ENCODE measurements around the gene RNASE12. TPM values are rescaled to one million over a fixed set of nuclear protein-coding genes. Genes with fewer than 3 reads are reported as not detected.
A peak's percentile ranks its signal among the peaks of the same experiment; 100 is the strongest.

The RNASE12 gene, protein sequence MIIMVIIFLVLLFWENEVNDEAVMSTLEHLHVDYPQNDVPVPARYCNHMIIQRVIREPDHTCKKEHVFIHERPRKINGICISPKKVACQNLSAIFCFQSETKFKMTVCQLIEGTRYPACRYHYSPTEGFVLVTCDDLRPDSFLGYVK
- total RNA-seq = not detected in 2 replicates
- polyA plus RNA-seq = not detected in 2 replicates

DNA sequence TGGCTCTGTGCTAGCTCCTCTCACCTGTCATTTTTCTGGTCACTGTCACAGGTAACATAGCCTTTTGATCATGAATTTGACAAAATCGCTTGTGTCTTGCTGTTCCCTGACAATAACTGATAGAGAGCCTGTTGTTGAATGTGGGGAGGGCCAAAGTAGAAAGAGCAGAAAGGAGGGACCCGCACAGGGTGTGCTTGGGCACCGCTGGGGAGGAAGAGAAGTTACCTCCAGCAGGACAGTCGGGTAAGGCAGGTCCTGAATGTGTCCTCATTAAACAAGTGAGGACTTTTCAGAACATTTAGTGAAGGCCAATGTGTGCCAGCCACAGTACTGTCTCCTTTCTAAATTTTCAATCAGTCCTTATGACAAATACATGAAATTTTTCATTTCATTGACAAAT lies at the start of gene RNASE12:
RNASE12 (minus strand) TSS at position 142 of the 400 bp plus-strand sequence. CDS start 653 bp downstream, outside the sequence.
- no peaks in the 10 kb centered on the region for H3K27me3 ChIP-seq
- TF ChIP-seq, protein P1, sequence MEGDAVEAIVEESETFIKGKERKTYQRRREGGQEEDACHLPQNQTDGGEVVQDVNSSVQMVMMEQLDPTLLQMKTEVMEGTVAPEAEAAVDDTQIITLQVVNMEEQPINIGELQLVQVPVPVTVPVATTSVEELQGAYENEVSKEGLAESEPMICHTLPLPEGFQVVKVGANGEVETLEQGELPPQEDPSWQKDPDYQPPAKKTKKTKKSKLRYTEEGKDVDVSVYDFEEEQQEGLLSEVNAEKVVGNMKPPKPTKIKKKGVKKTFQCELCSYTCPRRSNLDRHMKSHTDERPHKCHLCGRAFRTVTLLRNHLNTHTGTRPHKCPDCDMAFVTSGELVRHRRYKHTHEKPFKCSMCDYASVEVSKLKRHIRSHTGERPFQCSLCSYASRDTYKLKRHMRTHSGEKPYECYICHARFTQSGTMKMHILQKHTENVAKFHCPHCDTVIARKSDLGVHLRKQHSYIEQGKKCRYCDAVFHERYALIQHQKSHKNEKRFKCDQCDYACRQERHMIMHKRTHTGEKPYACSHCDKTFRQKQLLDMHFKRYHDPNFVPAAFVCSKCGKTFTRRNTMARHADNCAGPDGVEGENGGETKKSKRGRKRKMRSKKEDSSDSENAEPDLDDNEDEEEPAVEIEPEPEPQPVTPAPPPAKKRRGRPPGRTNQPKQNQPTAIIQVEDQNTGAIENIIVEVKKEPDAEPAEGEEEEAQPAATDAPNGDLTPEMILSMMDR (IDR thresholded peaks at IDR 0.05; ENCODE audit: low read depth, low read length) = no peak
- H3K9me3 ChIP-seq (ENCODE audit: low read depth) = no peaks in the 10 kb centered on the region
- DNase-seq (ENCODE audit: low read depth in 1 of 2, low spot score in 1 of 2) = no peak
- no peak within 1 kb of the TSS for H3K27ac ChIP-seq
- H3K4me3 ChIP-seq = no peak within 1 kb of the TSS
- H3K36me3 ChIP-seq = no peaks in the 10 kb centered on the region
- H3K4me1 ChIP-seq (ENCODE audit: low read depth) = no peaks in the 10 kb centered on the region

DNA sequence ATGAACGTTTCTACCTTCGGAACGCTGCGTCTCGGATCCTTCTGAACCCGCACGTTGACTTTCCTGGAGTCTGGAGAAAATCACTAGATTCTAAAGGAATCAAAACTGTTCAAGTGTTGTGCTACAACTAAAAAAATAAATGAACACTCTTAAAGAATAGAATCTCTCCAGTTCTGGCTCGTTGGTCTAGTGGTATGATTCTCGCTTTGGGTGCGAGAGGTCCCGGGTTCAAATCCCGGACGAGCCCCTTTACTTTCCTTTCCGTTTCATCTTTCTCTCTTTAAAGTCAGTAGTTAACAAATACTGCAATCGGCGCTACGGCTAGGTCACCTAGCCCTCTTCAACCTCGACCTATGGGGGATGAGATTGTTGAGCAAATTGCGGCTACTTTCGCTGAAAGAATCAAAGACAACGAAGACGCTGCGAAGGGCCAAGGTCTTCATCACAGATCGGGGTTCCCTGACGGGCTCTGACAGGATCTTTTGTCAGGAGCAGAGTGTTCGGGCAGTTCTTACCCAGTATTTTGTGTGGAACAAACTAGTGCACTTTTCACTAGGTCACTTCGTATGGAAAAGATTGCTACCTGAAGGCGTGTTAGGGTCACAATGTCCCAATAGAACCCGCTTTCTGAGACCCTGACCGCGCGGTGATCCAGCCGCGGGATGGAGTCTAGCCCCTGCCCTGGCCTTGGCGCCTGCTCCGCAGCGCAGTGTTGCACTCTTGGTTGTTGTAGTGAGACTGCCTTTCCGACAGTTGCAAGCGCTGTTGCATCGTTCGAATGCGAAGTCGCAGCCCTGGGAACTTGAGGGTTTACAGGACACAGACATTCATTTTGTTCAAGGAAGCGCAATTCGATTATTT lies 41.9 kb upstream of the RNASE12 start:
- H3K4me1 ChIP-seq (ENCODE audit: low read depth) = no peaks in the 10 kb centered on the region
- H3K27ac ChIP-seq = no peak overlapping the region
- no peaks in the 10 kb centered on the region for H3K9me3 ChIP-seq (ENCODE audit: low read depth)
- H3K27me3 ChIP-seq = peaks cover 41% of the 10 kb centered on the region
- H3K36me3 ChIP-seq = no peaks in the 10 kb centered on the region
- TF ChIP-seq, protein P1 (IDR thresholded peaks at IDR 0.05; ENCODE audit: low read depth, low read length) = no peak
- DNase-seq (ENCODE audit: low read depth in 1 of 2, low spot score in 1 of 2) = peak; percentile 55 to 76
- peak overlapping the region; percentile 43 for H3K4me3 ChIP-seq

DNA sequence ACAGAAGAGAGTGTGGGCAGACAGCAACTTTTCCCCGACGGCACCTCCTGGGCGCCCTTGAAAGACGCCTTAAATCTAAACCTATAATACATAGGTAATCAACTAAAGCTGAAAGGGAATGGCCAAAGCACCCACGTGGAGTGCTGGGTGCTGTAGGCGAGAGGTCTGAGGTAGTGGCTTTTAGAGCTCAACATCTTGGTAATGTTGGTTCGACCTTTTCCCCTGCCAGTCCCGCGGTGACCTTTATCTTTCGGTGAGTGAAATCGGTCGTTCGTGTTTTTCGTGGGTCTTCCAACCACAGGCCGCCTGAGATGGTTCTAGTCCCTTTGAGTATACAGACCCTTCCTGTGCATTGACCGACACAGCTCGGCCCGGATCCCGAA lies 41.3 kb upstream of the RNASE12 start:
- Histone ChIP-seq H3K4me3 (peak overlapping the region; percentile 43), H3K4me1 (ENCODE audit: low read depth) (no peaks in the 10 kb centered on the region), H3K27ac (no peak overlapping the region), H3K36me3 (no peaks in the 10 kb centered on the region), H3K27me3 (peaks cover 46% of the 10 kb centered on the region), H3K9me3 (ENCODE audit: low read depth) (no peaks in the 10 kb centered on the region)
- TF ChIP-seq, protein P1 (IDR thresholded peaks at IDR 0.05; ENCODE audit: low read depth, low read length) = no peak
- DNase-seq (ENCODE audit: low read depth in 1 of 2, low spot score in 1 of 2) = no peak

DNA sequence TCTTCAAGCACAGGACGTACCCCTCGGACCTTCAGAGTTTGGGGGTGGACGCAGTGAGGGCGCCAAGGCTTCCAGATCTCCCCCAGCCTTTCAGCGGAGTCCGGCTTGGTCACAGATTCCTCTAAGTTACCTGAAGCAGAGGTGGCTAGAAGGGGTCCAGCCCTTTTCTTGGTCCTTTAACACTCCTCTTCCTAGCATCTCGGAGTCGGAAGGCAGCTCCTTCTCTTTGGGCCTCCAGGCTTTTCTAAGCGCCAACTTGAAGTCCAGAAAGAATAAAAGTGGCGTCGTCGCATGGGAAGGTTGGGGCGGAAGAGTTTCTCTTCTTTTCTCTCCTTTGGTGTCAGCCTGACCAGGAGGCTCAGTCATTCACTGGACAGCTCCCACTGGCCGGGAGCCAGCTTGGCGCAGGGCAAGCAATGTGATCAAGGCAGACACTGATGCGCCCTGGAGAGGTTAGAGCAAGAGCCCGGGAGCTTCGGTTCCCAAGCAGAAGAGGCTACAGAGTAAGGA lies 40.8 kb upstream of the RNASE12 start:
- Histone ChIP-seq H3K27ac (no peak overlapping the region), H3K27me3 (peaks cover 46% of the 10 kb centered on the region), H3K4me1 (ENCODE audit: low read depth) (no peaks in the 10 kb centered on the region), H3K4me3 (peak overlapping the region; percentile 43), H3K9me3 (ENCODE audit: low read depth) (no peaks in the 10 kb centered on the region), H3K36me3 (no peaks in the 10 kb centered on the region)
- TF ChIP-seq, protein P1 (IDR thresholded peaks at IDR 0.05; ENCODE audit: low read depth, low read length) = no peak
- peak; percentile 80 for DNase-seq (ENCODE audit: low read depth in 1 of 2, low spot score in 1 of 2)

DNA sequence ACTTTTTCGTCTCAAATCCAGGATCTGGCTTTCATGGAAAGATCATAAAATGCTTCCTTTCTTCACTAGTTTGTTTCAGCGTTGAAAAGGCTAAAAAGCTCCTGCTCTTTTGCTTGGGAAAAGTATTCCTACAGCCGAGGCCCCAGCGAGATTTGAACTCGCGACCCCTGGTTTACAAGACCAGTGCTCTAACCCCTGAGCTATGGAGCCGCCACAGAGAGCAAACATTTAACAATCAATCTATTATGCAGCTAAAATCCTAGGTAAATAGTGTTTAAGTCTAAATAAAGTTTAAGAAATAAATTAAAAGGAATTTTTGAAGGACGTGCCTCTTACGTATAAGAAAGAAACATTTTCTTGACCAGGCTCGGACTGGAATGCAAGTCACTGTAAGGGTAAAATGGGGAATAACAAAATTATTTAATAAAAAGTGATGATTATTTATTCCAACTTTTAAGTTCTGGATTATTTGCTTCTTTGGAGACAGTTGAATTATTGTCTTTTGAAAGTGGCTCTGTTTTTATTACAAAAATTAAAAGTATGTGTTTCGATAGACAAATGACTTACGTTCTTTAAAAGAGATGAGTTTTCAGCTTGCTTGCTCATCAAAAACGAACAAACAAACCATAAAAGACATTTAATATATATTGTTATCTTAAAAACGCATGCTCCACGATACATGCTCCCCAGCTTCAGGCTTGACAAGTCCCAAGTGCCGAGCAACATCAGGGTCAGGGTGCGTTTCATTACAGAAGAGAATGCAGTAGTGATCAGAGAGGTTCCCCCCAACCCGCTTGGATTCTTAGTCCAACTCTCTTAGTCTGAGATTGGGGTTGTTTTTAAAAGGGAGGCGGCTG lies 40.1 kb upstream of the RNASE12 start:
- TF ChIP-seq, protein P1 (IDR thresholded peaks at IDR 0.05; ENCODE audit: low read depth, low read length) = no peak
- Histone ChIP-seq H3K27me3 (peaks cover 52% of the 10 kb centered on the region), H3K4me3 (peak overlapping the region; percentile 43), H3K4me1 (ENCODE audit: low read depth) (no peaks in the 10 kb centered on the region), H3K36me3 (no peaks in the 10 kb centered on the region), H3K9me3 (ENCODE audit: low read depth) (no peaks in the 10 kb centered on the region), H3K27ac (no peak overlapping the region)
- peak; percentile 43 to 63 for DNase-seq (ENCODE audit: low read depth in 1 of 2, low spot score in 1 of 2)
